ENCODE data around the gene RAET1E. TPM values are rescaled to one million over a fixed set of nuclear protein-coding genes. Genes with fewer than 3 reads are reported as not detected.
"Not testable (repeated sequence)": the region's sequence is repeated elsewhere in the genome, so short reads cannot be mapped to it uniquely, and the experiment has no call there.

RAET1E gene
- polyA plus RNA-seq, 4 donors, result 0.13 TPM; not detected in 3

GRCh38 chr6:149934249-149935156 lies 36.6 kb upstream of the RAET1E start:
- Histone ChIP-seq H3K27me3 (ENCODE audit: control insufficient read depth in 3 of 3, insufficient read depth in 3 of 3, low read length in 3 of 3) (peaks cover 0 to 70% (median 40%) of the 10 kb centered on the region in 3 donors), H3K9me3 (ENCODE audit: control insufficient read depth in 2 of 2, insufficient read depth in 1 of 2, low read depth in 1 of 2, low read length in 1 of 2) (no peaks in the 10 kb centered on the region), H3K36me3 (ENCODE audit: control insufficient read depth in 3 of 3, insufficient read depth in 2 of 3, low read depth in 1 of 3, low read length in 3 of 3) (no peaks in the 10 kb centered on the region), H3K4me1 (ENCODE audit: control insufficient read depth in 3 of 3, insufficient read depth in 2 of 3, low read depth in 1 of 3, low read length in 2 of 3) (peaks cover 0 to 7% (median 6%) of the 10 kb centered on the region in 3 donors), H3K4me3 (ENCODE audit: low read depth in 1 of 3, low read length in 3 of 3) (no peak overlapping the region), H3K27ac (ENCODE audit: low read depth in 1 of 3, low read length in 2 of 3) (no peak overlapping the region)
- 30 to 36% (median 32%) methylated on average over 11 of the region's 11 CpGs for WGBS, 3 donors
- FAIRE-seq (no peak), DNase-seq (peak; percentile 72 to 78)

GRCh38 chr6:149933461-149933860 lies 35.5 kb upstream of the RAET1E start:
- no peaks in the 10 kb centered on the region for H3K9me3 ChIP-seq (ENCODE audit: control insufficient read depth in 2 of 2, insufficient read depth in 1 of 2, low read depth in 1 of 2, low read length in 1 of 2)
- 25 to 30% (median 30%) methylated on average over 3 of the region's 3 CpGs for WGBS, 3 donors
- FAIRE-seq (no peak), DNase-seq (no peak)
- H3K27me3 ChIP-seq (ENCODE audit: control insufficient read depth in 3 of 3, insufficient read depth in 3 of 3, low read length in 3 of 3), result peaks cover 0 to 66% (median 37%) of the 10 kb centered on the region in 3 donors
- no peaks in the 10 kb centered on the region for H3K36me3 ChIP-seq (ENCODE audit: control insufficient read depth in 3 of 3, insufficient read depth in 2 of 3, low read depth in 1 of 3, low read length in 3 of 3)
- no peak overlapping the region for H3K27ac ChIP-seq (ENCODE audit: low read depth in 1 of 3, low read length in 2 of 3)
- peaks cover 0 to 4% (median 3%) of the 10 kb centered on the region in 3 donors for H3K4me1 ChIP-seq (ENCODE audit: control insufficient read depth in 3 of 3, insufficient read depth in 2 of 3, low read depth in 1 of 3, low read length in 2 of 3)
- H3K4me3 ChIP-seq (ENCODE audit: low read depth in 1 of 3, low read length in 3 of 3), result no peak overlapping the region

GRCh38 chr6:149933036-149933435 lies 35.1 kb upstream of the RAET1E start:
- H3K36me3 ChIP-seq (ENCODE audit: control insufficient read depth in 3 of 3, insufficient read depth in 2 of 3, low read depth in 1 of 3, low read length in 3 of 3), result no peaks in the 10 kb centered on the region
- 45 to 57% (median 56%) methylated on average over 5 of the region's 5 CpGs for WGBS, 3 donors
- FAIRE-seq, result no peak
- H3K4me1 ChIP-seq (ENCODE audit: control insufficient read depth in 3 of 3, insufficient read depth in 2 of 3, low read depth in 1 of 3, low read length in 2 of 3), result peaks cover 0 to under 1% (median 0%) of the 10 kb centered on the region in 3 donors
- no peak for DNase-seq
- H3K9me3 ChIP-seq (ENCODE audit: control insufficient read depth in 2 of 2, insufficient read depth in 1 of 2, low read depth in 1 of 2, low read length in 1 of 2), result no peaks in the 10 kb centered on the region
- no peak overlapping the region for H3K27ac ChIP-seq (ENCODE audit: low read depth in 1 of 3, low read length in 2 of 3)
- peaks cover 0 to 62% (median 37%) of the 10 kb centered on the region in 3 donors for H3K27me3 ChIP-seq (ENCODE audit: control insufficient read depth in 3 of 3, insufficient read depth in 3 of 3, low read length in 3 of 3)
- no peak overlapping the region for H3K4me3 ChIP-seq (ENCODE audit: low read depth in 1 of 3, low read length in 3 of 3)

GRCh38 chr6:149931501-149931900 lies 33.6 kb upstream of the RAET1E start:
- 65 to 70% (median 69%) methylated on average over 6 of the region's 6 CpGs for WGBS, 3 donors
- Histone ChIP-seq H3K9me3 (ENCODE audit: control insufficient read depth in 2 of 2, insufficient read depth in 1 of 2, low read depth in 1 of 2, low read length in 1 of 2) (no peaks in the 10 kb centered on the region), H3K4me3 (ENCODE audit: low read depth in 1 of 3, low read length in 3 of 3) (no peak overlapping the region), H3K36me3 (ENCODE audit: control insufficient read depth in 3 of 3, insufficient read depth in 2 of 3, low read depth in 1 of 3, low read length in 3 of 3) (no peaks in the 10 kb centered on the region), H3K4me1 (ENCODE audit: control insufficient read depth in 3 of 3, insufficient read depth in 2 of 3, low read depth in 1 of 3, low read length in 2 of 3) (no peaks in the 10 kb centered on the region), H3K27ac (ENCODE audit: low read depth in 1 of 3, low read length in 2 of 3) (no peak overlapping the region), H3K27me3 (ENCODE audit: control insufficient read depth in 3 of 3, insufficient read depth in 3 of 3, low read length in 3 of 3) (peaks cover 0 to 54% (median 29%) of the 10 kb centered on the region in 3 donors)
- FAIRE-seq, result no peak
- no peak for DNase-seq

GRCh38 chr6:149929422-149929821 lies 31.5 kb upstream of the RAET1E start:
- 3 to 6% (median 5%) methylated on average over 3 of the region's 3 CpGs for WGBS, 3 donors

GRCh38 chr6:149927025-149927424 lies 29.1 kb upstream of the RAET1E start:
- 84 to 85% (median 84%) methylated on average over 4 of the region's 4 CpGs for WGBS, 3 donors
- peaks cover 0 to 66% (median 18%) of the 10 kb centered on the region in 3 donors for H3K27me3 ChIP-seq (ENCODE audit: control insufficient read depth in 3 of 3, insufficient read depth in 3 of 3, low read length in 3 of 3)
- FAIRE-seq, result not testable (repeated sequence)

More at GRCh38 chr6:149929422-149929821, 31.5 kb upstream of the RAET1E start:
- no peak for FAIRE-seq
- H3K4me3 ChIP-seq (ENCODE audit: low read depth in 1 of 3, low read length in 3 of 3), result no peak overlapping the region
- peaks cover 0 to 8% (median 0%) of the 10 kb centered on the region in 3 donors for H3K4me1 ChIP-seq (ENCODE audit: control insufficient read depth in 3 of 3, insufficient read depth in 2 of 3, low read depth in 1 of 3, low read length in 2 of 3)
- DNase-seq, result no peak
- no peaks in the 10 kb centered on the region for H3K36me3 ChIP-seq (ENCODE audit: control insufficient read depth in 3 of 3, insufficient read depth in 2 of 3, low read depth in 1 of 3, low read length in 3 of 3)
- H3K27ac ChIP-seq (ENCODE audit: low read depth in 1 of 3, low read length in 2 of 3), result no peak overlapping the region
- peaks cover 0 to 53% (median 16%) of the 10 kb centered on the region in 3 donors for H3K27me3 ChIP-seq (ENCODE audit: control insufficient read depth in 3 of 3, insufficient read depth in 3 of 3, low read length in 3 of 3)
- no peaks in the 10 kb centered on the region for H3K9me3 ChIP-seq (ENCODE audit: control insufficient read depth in 2 of 2, insufficient read depth in 1 of 2, low read depth in 1 of 2, low read length in 1 of 2)

GRCh38 chr6:149925974-149926777 lies 28.3 kb upstream of the RAET1E start:
- FAIRE-seq, result no peak
- Histone ChIP-seq H3K36me3 (ENCODE audit: control insufficient read depth in 3 of 3, insufficient read depth in 2 of 3, low read depth in 1 of 3, low read length in 3 of 3) (no peaks in the 10 kb centered on the region), H3K4me1 (ENCODE audit: control insufficient read depth in 3 of 3, insufficient read depth in 2 of 3, low read depth in 1 of 3, low read length in 2 of 3) (peaks cover 0 to 15% (median 3%) of the 10 kb centered on the region in 3 donors), H3K27ac (ENCODE audit: low read depth in 1 of 3, low read length in 2 of 3) (no peak overlapping the region), H3K4me3 (ENCODE audit: low read depth in 1 of 3, low read length in 3 of 3) (peak overlapping the region in 2 of 3 donors; percentile 33 to 60), H3K9me3 (ENCODE audit: control insufficient read depth in 2 of 2, insufficient read depth in 1 of 2, low read depth in 1 of 2, low read length in 1 of 2) (no peaks in the 10 kb centered on the region), H3K27me3 (ENCODE audit: control insufficient read depth in 3 of 3, insufficient read depth in 3 of 3, low read length in 3 of 3) (peaks cover 0 to 65% (median 14%) of the 10 kb centered on the region in 3 donors)
- 2 to 5% (median 3%) methylated on average over 30 to 31 of the region's 31 CpGs for WGBS, 3 donors
- DNase-seq, result peak; percentile 86 to 88

More at GRCh38 chr6:149927025-149927424, 29.1 kb upstream of the RAET1E start:
- not testable (repeated sequence) for H3K9me3 ChIP-seq (ENCODE audit: control insufficient read depth in 2 of 2, insufficient read depth in 1 of 2, low read depth in 1 of 2, low read length in 1 of 2); H3K27ac ChIP-seq (ENCODE audit: low read depth in 1 of 3, low read length in 2 of 3); H3K36me3 ChIP-seq (ENCODE audit: control insufficient read depth in 3 of 3, insufficient read depth in 2 of 3, low read depth in 1 of 3, low read length in 3 of 3); DNase-seq; H3K4me3 ChIP-seq (ENCODE audit: low read depth in 1 of 3, low read length in 3 of 3)
- H3K4me1 ChIP-seq (ENCODE audit: control insufficient read depth in 3 of 3, insufficient read depth in 2 of 3, low read depth in 1 of 3, low read length in 2 of 3), result peaks cover 0 to 15% (median 3%) of the 10 kb centered on the region in 3 donors

All from small intestine (tissue), 7 donors.